ENCODE data around the gene CSMD2.

CSMD2 gene

GRCh38 chr1:33624261-33624990, 540.6 kb downstream of the CSMD2 start:
- no peak for DNase-seq

GRCh38 chr1:33623811-33624210, 541.2 kb downstream of the CSMD2 start:
- no peak for DNase-seq

GRCh38 chr1:33622757-33623156, 542.3 kb downstream of the CSMD2 start:
- DNase-seq: no peak

- no peak for DNase-seq
Observed at GRCh38 chr1:33618636-33619035, 546.4 kb downstream of the CSMD2 start.

GRCh38 chr1:33617451-33617850, 547.6 kb downstream of the CSMD2 start:
- DNase-seq: no peak

GRCh38 chr1:33616780-33617179, 548.2 kb downstream of the CSMD2 start:
- no peak for DNase-seq

- DNase-seq: no peak
Observed at GRCh38 chr1:33615546-33615945, 549.5 kb downstream of the CSMD2 start.

GRCh38 chr1:33610864-33611455, 554.1 kb downstream of the CSMD2 start:
- no peak for DNase-seq

GRCh38 chr1:33610391-33610790, 554.6 kb downstream of the CSMD2 start:
- DNase-seq: no peak

GRCh38 chr1:33609739-33610138, 555.3 kb downstream of the CSMD2 start:
- DNase-seq: no peak

- DNase-seq: no peak
Observed at GRCh38 chr1:33608825-33609400, 556.1 kb downstream of the CSMD2 start.

- DNase-seq: no peak
Observed at GRCh38 chr1:33607444-33608005, 557.5 kb downstream of the CSMD2 start.

GRCh38 chr1:33606272-33606671, 558.8 kb downstream of the CSMD2 start:
- DNase-seq: no peak

GRCh38 chr1:33602271-33602670, 562.8 kb downstream of the CSMD2 start:
- no peak for DNase-seq

GRCh38 chr1:33601751-33602150, 563.3 kb downstream of the CSMD2 start:
- DNase-seq: no peak

GRCh38 chr1:33599516-33600115, 565.4 kb downstream of the CSMD2 start:
- no peak for DNase-seq

- no peak for DNase-seq
Observed at GRCh38 chr1:33588726-33589125, 576.3 kb downstream of the CSMD2 start.

GRCh38 chr1:33586795-33587194, 578.2 kb downstream of the CSMD2 start:
- DNase-seq: no peak

- no peak for DNase-seq
Observed at GRCh38 chr1:33586106-33586505, 578.9 kb downstream of the CSMD2 start.

- DNase-seq: no peak
Observed at GRCh38 chr1:33583567-33583966, 581.5 kb downstream of the CSMD2 start.

- peak; percentile 4 for DNase-seq
Observed at GRCh38 chr1:33578557-33579448, 586.2 kb downstream of the CSMD2 start.

GRCh38 chr1:33577663-33578062, 587.4 kb downstream of the CSMD2 start:
- DNase-seq: no peak
